CD4-positive, alpha-beta memory T cell (primary cell): ENCODE results near the gene NET1. TPM values are rescaled to one million over a fixed set of nuclear protein-coding genes. Genes with fewer than 3 reads are reported as not detected.
A peak's percentile ranks its signal among the peaks of the same experiment; 100 is the strongest.

Experiments
- CTCF ChIA-PET: fragments of 350-600 bp; sonication (Branson Sonifier 250); formaldehyde crosslinking; loops from one replicate; lab custom pipeline; 2021; ENCODE audit warnings: inconsistent platforms; ENCODE audit not compliant: partially characterized antibody; lab: Charles Lee
- POLR2A ChIA-PET: fragments of 350-600 bp; sonication (Branson Sonifier 250); formaldehyde crosslinking; loops from one replicate; lab custom pipeline; 2021; ENCODE audit not compliant: partially characterized antibody; lab: Charles Lee
- DNase-seq, 5 donors: peaks; one replicate each; pipeline versions ENCODE4 v3.0.0 to v3.0.0-alpha.2; 2020 to 2022; ENCODE audit warnings: mixed read lengths in 1 of 5
- H3K27ac ChIP-seq: one replicate; pipeline ENCODE4 v1.7.0; 2013; ENCODE audit warnings: low read depth, low read length
- H3K27me3 ChIP-seq: 2 replicates; pipeline ENCODE4 v1.7.0; 2013; ENCODE audit warnings: mild to moderate bottlenecking, low read length, moderate library complexity; ENCODE audit not compliant: insufficient read depth
- H3K36me3 ChIP-seq: 2 replicates; pipeline ENCODE4 v1.7.0; 2013; ENCODE audit warnings: mild to moderate bottlenecking, low read length, moderate library complexity; ENCODE audit not compliant: insufficient read depth
- H3K4me1 ChIP-seq: 2 replicates; pipeline ENCODE4 v1.7.0; 2013; ENCODE audit warnings: mild to moderate bottlenecking, low read length, moderate library complexity; ENCODE audit not compliant: insufficient read depth
- H3K4me3 ChIP-seq, 2 donors: one replicate each; pipeline ENCODE4 v1.7.0; 2013; ENCODE audit warnings: low read length in 2 of 2, mild to moderate bottlenecking in 1 of 2
- H3K9me3 ChIP-seq, 2 donors: one replicate each; pipeline ENCODE4 v1.7.0; 2013; ENCODE audit warnings: low read length in 2 of 2, control low read depth in 1 of 2; ENCODE audit not compliant: control insufficient read depth in 1 of 2
- H3K27ac Mint-ChIP-seq, 7 donors: one replicate each; pipeline ENCODE4 v1.8.0; 2020 to 2021; ENCODE audit warnings: mixed read lengths in 7 of 7, mild to moderate bottlenecking in 6 of 7, inconsistent platforms in 3 of 7, moderate library complexity in 3 of 7
- H3K27me3 Mint-ChIP-seq, 2 donors: one replicate each; pipeline ENCODE4 v1.8.0; 2020 to 2021; ENCODE audit warnings: mixed read lengths in 2 of 2
- H3K36me3 Mint-ChIP-seq, 2 donors: one replicate each; pipeline ENCODE4 v1.8.0; 2020 to 2021; ENCODE audit warnings: mixed read lengths in 2 of 2, inconsistent platforms in 1 of 2, mild to moderate bottlenecking in 1 of 2
- H3K4me1 Mint-ChIP-seq, 4 donors: one replicate each; pipeline ENCODE4 v1.8.0; 2020 to 2021; ENCODE audit warnings: mixed read lengths in 4 of 4, mild to moderate bottlenecking in 1 of 4
- H3K4me3 Mint-ChIP-seq, 8 donors: one replicate each; pipeline ENCODE4 v1.8.0; 2020 to 2021; ENCODE audit warnings: mixed read lengths in 8 of 8, mild to moderate bottlenecking in 7 of 8, moderate library complexity in 6 of 8, inconsistent platforms in 3 of 8
- H3K9me3 Mint-ChIP-seq, 8 donors: one replicate each; pipeline ENCODE4 v1.8.0; 2020 to 2021; ENCODE audit warnings: mixed read lengths in 8 of 8, mild to moderate bottlenecking in 5 of 8, inconsistent platforms in 3 of 8, moderate library complexity in 1 of 8
- intact Hi-C: fragments of 100-400 bp; cut with micrococcal nuclease; formaldehyde crosslinking; loops from one replicate; pipeline ENCODE4 v1.15.1; 2023
- polyA plus RNA-seq, 2 donors: library from polyadenylated mRNA; unstranded; fragments of 300-500 nt; fragmentation: Illumina TruSeq; gene quantifications; one replicate each; pipeline ENCODE4 v1.2.3, GENCODE V29; 2021
- total RNA-seq, 2 experiments: library from RNA; stranded (reverse); gene quantifications; one replicate each; pipeline ENCODE4 v1.2.3, GENCODE V29; 2021

The NET1 gene
- total and polyA plus RNA-seq, 4 experiments from 2014 or later, result 5.4 to 16.4 (median 10.5) TPM

DNA sequence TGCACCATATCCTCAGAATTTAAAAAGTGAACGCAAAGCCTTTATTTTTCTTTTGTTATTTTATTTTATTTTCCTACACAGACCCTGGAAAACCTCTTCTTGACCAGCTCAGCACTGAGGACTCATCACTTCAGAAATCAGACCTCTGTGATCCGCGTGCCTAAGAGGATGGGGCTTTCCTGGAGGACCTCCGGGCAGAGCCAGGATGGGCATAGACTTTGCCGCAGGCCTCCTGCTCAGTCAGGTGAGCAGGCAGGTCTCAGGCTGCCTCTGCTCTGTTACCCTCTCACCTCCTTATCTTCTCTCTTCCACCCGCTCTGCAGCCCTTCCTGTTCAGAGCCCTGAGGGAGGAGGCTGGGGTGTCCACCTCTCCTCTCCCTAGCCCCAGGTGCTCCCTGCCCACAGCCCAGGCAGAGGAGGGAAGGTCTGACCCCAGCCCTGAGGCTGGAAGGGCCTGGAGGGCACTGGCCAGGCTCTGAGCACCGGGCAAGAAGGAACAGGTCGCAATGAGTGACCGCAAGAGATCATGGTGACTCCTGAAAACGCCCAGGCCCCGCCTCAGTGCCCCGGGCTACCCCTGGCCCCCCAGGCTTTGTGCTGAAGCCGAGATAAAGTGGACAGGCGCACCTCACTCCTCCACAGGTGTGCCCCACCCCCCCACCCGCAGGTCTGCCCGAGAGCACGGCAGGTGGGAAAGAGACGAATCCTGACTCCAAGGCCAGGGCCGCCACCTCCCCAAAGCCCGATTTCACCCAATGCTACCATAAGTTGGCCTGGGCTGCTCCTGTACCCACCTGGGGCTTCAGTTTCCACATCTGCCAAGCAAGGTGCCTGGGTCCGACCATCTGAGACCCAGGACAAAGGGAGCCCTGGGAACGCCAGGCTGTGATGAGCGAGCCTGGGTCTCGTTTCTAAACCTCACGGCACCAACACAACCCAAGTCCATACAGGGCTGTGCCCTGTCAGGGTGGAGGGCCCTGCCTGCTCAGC, 84.2 kb downstream of the NET1 start:
- intact Hi-C loops, result no loop called here
- DNase-seq, result no peak
- no peaks in the 10 kb centered on the region for H3K4me1 Mint-ChIP-seq
- Histone ChIP-seq H3K27ac (no peak overlapping the region), H3K27me3 (no peaks in the 10 kb centered on the region), H3K36me3 (no peaks in the 10 kb centered on the region), H3K9me3 (no peaks in the 10 kb centered on the region), H3K4me1 (no peaks in the 10 kb centered on the region), H3K4me3 (no peak overlapping the region)
- peaks cover 0 to 9% (median 5%) of the 10 kb centered on the region in 8 donors for H3K9me3 Mint-ChIP-seq
- H3K36me3 Mint-ChIP-seq, result no peaks in the 10 kb centered on the region
- ChIA-PET CTCF (no interaction called here), POLR2A (interaction anchor here (0.7 kb wide), 1 partner anchor 12 kb away, joined by 3 read pairs; no protein-coding TSS in a partner anchor)
- no peak overlapping the region for H3K27ac Mint-ChIP-seq
- no peak overlapping the region for H3K4me3 Mint-ChIP-seq
- peaks cover 0 to 3% of the 10 kb centered on the region in 2 donors for H3K27me3 Mint-ChIP-seq

DNA sequence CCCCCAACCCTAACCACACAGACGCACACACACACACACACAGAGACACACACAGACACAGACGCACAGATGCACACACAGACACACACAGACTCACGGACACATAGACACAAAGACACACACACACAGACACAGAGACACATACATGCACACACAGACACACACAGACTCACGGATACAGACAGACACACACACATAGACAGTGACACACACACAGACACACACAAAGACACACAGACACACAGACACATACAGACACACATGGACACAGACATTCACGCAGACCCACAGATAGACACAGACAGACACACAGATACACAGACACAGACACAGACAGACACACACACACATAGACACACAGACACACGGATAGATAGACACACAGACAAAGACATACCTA, 84.9 kb downstream of the NET1 start:
- Histone ChIP-seq H3K27ac (no peak overlapping the region), H3K4me3 (no peak overlapping the region), H3K9me3 (no peaks in the 10 kb centered on the region), H3K4me1 (no peaks in the 10 kb centered on the region), H3K27me3 (no peaks in the 10 kb centered on the region), H3K36me3 (no peaks in the 10 kb centered on the region)
- no peaks in the 10 kb centered on the region for H3K4me1 Mint-ChIP-seq
- peaks cover 0 to 4% (median under 1%) of the 10 kb centered on the region in 8 donors for H3K9me3 Mint-ChIP-seq
- no peaks in the 10 kb centered on the region for H3K36me3 Mint-ChIP-seq
- H3K27me3 Mint-ChIP-seq, result peaks cover 0 to 3% of the 10 kb centered on the region in 2 donors
- no peak overlapping the region for H3K27ac Mint-ChIP-seq
- no peak for DNase-seq
- H3K4me3 Mint-ChIP-seq, result no peak overlapping the region
- POLR2A ChIA-PET, result no interaction called here
- intact Hi-C loops, result no loop called here
- CTCF ChIA-PET, result no interaction called here

DNA sequence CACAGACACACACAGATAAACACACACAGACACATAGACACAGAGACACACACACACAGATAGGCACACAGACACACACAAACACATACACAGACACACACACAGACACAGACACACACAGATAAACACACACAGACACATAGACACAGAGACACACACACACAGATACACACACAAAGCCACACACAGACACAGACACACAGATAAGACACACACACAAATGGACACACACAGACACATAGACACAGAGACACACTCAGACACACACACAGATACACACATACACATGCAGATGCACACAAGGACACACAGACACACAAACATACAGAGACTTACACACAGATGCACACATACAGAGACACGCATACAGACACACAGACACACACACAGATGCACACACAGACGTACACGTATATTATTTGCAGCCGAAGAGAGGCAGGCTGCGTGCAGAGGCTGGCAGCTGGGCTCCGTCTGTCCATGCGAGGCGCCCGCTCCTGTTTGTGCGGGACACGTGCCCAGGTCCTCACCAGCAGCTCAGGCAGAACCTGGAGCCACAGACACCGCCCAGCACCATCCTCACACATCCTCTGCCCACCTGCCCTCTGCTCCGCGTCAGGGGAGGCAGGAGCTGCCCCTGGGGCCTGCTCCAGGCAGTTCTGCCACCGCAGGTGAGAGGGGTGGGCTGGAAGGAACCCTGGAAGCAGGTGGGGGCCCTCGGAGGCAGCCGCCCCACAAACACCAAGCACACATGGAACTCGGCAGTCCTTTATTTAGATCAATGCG, 85.8 kb downstream of the NET1 start:
- no peak for DNase-seq
- no peaks in the 10 kb centered on the region for H3K4me1 ChIP-seq
- H3K27me3 ChIP-seq, result no peaks in the 10 kb centered on the region
- Mint-ChIP-seq H3K27me3 (peaks cover 4 to 7% of the 10 kb centered on the region in 2 donors), H3K27ac (no peak overlapping the region), H3K4me1 (no peaks in the 10 kb centered on the region), H3K9me3 (no peaks in the 10 kb centered on the region), H3K4me3 (no peak overlapping the region), H3K36me3 (no peaks in the 10 kb centered on the region)
- intact Hi-C loops, result no loop called here
- CTCF ChIA-PET, result interaction anchor here (1.8 kb wide), 1 partner anchor 125 kb away, joined by 5 read pairs; no protein-coding TSS in a partner anchor
- H3K4me3 ChIP-seq, result no peak overlapping the region
- H3K36me3 ChIP-seq, result no peaks in the 10 kb centered on the region
- no peaks in the 10 kb centered on the region for H3K9me3 ChIP-seq
- no peak overlapping the region for H3K27ac ChIP-seq
- POLR2A ChIA-PET, result no interaction called here

- Histone ChIP-seq H3K36me3 (no peaks in the 10 kb centered on the region), H3K27me3 (no peaks in the 10 kb centered on the region), H3K4me1 (no peaks in the 10 kb centered on the region), H3K27ac (no peak overlapping the region), H3K9me3 (no peaks in the 10 kb centered on the region), H3K4me3 (no peak overlapping the region)
- Mint-ChIP-seq H3K27me3 (peaks cover 6 to 9% of the 10 kb centered on the region in 2 donors), H3K9me3 (no peaks in the 10 kb centered on the region), H3K27ac (no peak overlapping the region), H3K4me3 (no peak overlapping the region), H3K36me3 (no peaks in the 10 kb centered on the region), H3K4me1 (no peaks in the 10 kb centered on the region)
- CTCF ChIA-PET, result interaction anchor here (1.8 kb wide), 1 partner anchor 124 kb away, joined by 5 read pairs; no protein-coding TSS in a partner anchor
- POLR2A ChIA-PET, result no interaction called here
- intact Hi-C loops, result no loop called here
- no peak for DNase-seq
Measured at GRCh38 chr10:5498791-5499492, 86.6 kb downstream of the NET1 start.

DNA sequence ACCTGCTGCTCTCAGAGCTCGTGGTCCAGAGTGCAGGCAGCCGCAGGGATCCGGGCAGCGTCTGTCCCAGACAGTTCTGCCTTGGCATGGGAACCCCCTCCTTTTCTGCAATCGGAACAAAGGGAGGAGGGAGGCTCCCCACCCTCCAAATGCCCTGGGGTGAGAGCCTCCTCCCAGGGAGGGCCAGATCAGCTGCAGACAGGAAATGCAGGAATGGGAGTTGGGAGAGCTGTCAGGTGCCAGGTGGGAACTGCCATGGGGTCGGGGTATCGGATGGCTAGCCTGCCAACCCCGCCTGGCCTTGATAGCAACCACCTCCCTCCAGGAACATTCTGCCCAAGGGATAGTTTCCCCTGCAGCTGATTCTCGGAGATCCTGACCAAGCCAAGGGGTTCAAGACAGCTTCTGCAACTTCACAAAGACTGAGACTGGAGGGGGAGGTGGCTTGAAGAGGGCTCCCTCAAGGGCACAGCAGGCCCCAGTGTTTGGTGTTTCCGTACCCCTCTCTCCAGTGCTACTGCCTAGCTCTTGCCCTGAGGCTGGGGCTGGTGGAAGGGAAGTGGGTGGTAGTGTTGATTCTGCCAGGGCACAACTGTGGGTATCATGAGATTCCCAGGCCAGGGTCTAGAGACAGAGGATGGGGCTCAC, 87.3 kb downstream of the NET1 start, which contains the start of gene CALML5:
Gene CALML5 (minus strand): TSS at position 78 of the 648 bp plus-strand sequence. CDS start 132 bp downstream, outside the sequence.
- H3K4me3 ChIP-seq, result no peak within 1 kb of the TSS
- POLR2A ChIA-PET, result no interaction called here
- peak within 1 kb of the TSS in 1 of 7 donors; percentile 15 for H3K27ac Mint-ChIP-seq

GRCh38 chr10:5500162-5500670, 87.9 kb downstream of the NET1 start:
- peak overlapping the region in 1 of 7 donors; percentile 15 for H3K27ac Mint-ChIP-seq
- Histone ChIP-seq H3K36me3 (no peaks in the 10 kb centered on the region), H3K4me1 (no peaks in the 10 kb centered on the region), H3K9me3 (no peaks in the 10 kb centered on the region), H3K27me3 (no peaks in the 10 kb centered on the region), H3K4me3 (no peak overlapping the region), H3K27ac (no peak overlapping the region)
- CTCF ChIA-PET, result interaction anchor here (1.8 kb wide), 1 partner anchor 123 kb away, joined by 5 read pairs; no protein-coding TSS in a partner anchor
- intact Hi-C loops, result no loop called here
- H3K9me3 Mint-ChIP-seq, result no peaks in the 10 kb centered on the region
- no peak for DNase-seq
- peaks cover 6 to 9% of the 10 kb centered on the region in 2 donors for H3K27me3 Mint-ChIP-seq
- POLR2A ChIA-PET, result no interaction called here
- H3K36me3 Mint-ChIP-seq, result no peaks in the 10 kb centered on the region
- H3K4me1 Mint-ChIP-seq, result no peaks in the 10 kb centered on the region
- H3K4me3 Mint-ChIP-seq, result no peak overlapping the region

More for the DNA sequence above, 87.3 kb downstream of the NET1 start, which contains the start of gene CALML5:
- H3K27me3 Mint-ChIP-seq, result peaks cover 6 to 9% of the 10 kb centered on the region in 2 donors
- H3K9me3 ChIP-seq, result no peaks in the 10 kb centered on the region
- H3K36me3 Mint-ChIP-seq, result no peaks in the 10 kb centered on the region
- H3K4me1 ChIP-seq, result no peaks in the 10 kb centered on the region
- no peak within 1 kb of the TSS for H3K4me3 Mint-ChIP-seq
- DNase-seq, result no peak
- H3K9me3 Mint-ChIP-seq, result no peaks in the 10 kb centered on the region
- CTCF ChIA-PET, result interaction anchor here (1.8 kb wide), 1 partner anchor 123 kb away, joined by 5 read pairs; no protein-coding TSS in a partner anchor
- intact Hi-C loops, result no loop called here
- no peaks in the 10 kb centered on the region for H3K4me1 Mint-ChIP-seq
- H3K27ac ChIP-seq, result no peak within 1 kb of the TSS
- H3K36me3 ChIP-seq, result no peaks in the 10 kb centered on the region
- H3K27me3 ChIP-seq, result no peaks in the 10 kb centered on the region
